ENCODE measurements around the gene ARHGAP31.

Gene ARHGAP31

GRCh38 chr3:119288669-119289403, 5.3 kb upstream of the ARHGAP31 start:
- no peaks in the 10 kb centered on the region for H3K36me3 ChIP-seq (ENCODE audit: insufficient read depth, low read length)

GRCh38 chr3:119289404-119289770, 4.8 kb upstream of the ARHGAP31 start:
- Histone ChIP-seq H3K36me3 (ENCODE audit: insufficient read depth, low read length) (no peaks in the 10 kb centered on the region), H3K27me3 (ENCODE audit: insufficient read depth, low read length) (no peaks in the 10 kb centered on the region), H3K9ac (ENCODE audit: low read length) (no peak overlapping the region), H3K9me3 (ENCODE audit: low read length) (0 out of 2 replicates have a peak, but pooled peaks cover 5% of the 10 kb centered on the region), H3K79me2 (ENCODE audit: insufficient read depth, low read length) (no peaks in the 10 kb centered on the region), H3K4me2 (ENCODE audit: low read length) (no peak overlapping the region), H3K4me3 (ENCODE audit: low read depth, low read length, poor library complexity, severe bottlenecking) (no peak overlapping the region), H4K20me1 (ENCODE audit: insufficient read depth, low read length) (no peaks in the 10 kb centered on the region), H3K27ac (ENCODE audit: low read depth, low read length, poor library complexity, severe bottlenecking) (no peak overlapping the region), H3K9me2 (ENCODE audit: low read depth, low read length) (no peaks in the 10 kb centered on the region), H2AFZ (ENCODE audit: low read length) (no peak overlapping the region), H3K4me1 (ENCODE audit: insufficient read depth, low read length, severe bottlenecking) (peaks cover 15% of the 10 kb centered on the region), H3F3A (ENCODE audit: insufficient read depth, low read length) (no peaks in the 10 kb centered on the region)
- TF ChIP-seq CTCF (IDR thresholded peaks at IDR 0.05; ENCODE audit: low read length) (no peak), EZH2 (IDR thresholded peaks at IDR 0.05; ENCODE audit: borderline replicate concordance, low read length) (no peak)

More at GRCh38 chr3:119288669-119289403, 5.3 kb upstream of the ARHGAP31 start:
- no peaks in the 10 kb centered on the region for H3K79me2 ChIP-seq (ENCODE audit: insufficient read depth, low read length)
- peaks cover 9% of the 10 kb centered on the region for H3K4me1 ChIP-seq (ENCODE audit: insufficient read depth, low read length, severe bottlenecking)
- TF ChIP-seq CTCF (IDR thresholded peaks at IDR 0.05; ENCODE audit: low read length): no peak
- TF ChIP-seq EZH2 (IDR thresholded peaks at IDR 0.05; ENCODE audit: borderline replicate concordance, low read length): no peak
- no peaks in the 10 kb centered on the region for H3K27me3 ChIP-seq (ENCODE audit: insufficient read depth, low read length)
- H2AFZ ChIP-seq (ENCODE audit: low read length): no peak overlapping the region
- H3K4me2 ChIP-seq (ENCODE audit: low read length): no peak overlapping the region
- H3K9me3 ChIP-seq (ENCODE audit: low read length): 0 out of 2 replicates have a peak, but pooled peaks cover 5% of the 10 kb centered on the region
- H3K9ac ChIP-seq (ENCODE audit: low read length): no peak overlapping the region
- H3F3A ChIP-seq (ENCODE audit: insufficient read depth, low read length): no peaks in the 10 kb centered on the region
- H4K20me1 ChIP-seq (ENCODE audit: insufficient read depth, low read length): no peaks in the 10 kb centered on the region
- no peak overlapping the region for H3K27ac ChIP-seq (ENCODE audit: low read depth, low read length, poor library complexity, severe bottlenecking)
- no peaks in the 10 kb centered on the region for H3K9me2 ChIP-seq (ENCODE audit: low read depth, low read length)
- H3K4me3 ChIP-seq (ENCODE audit: low read depth, low read length, poor library complexity, severe bottlenecking): no peak overlapping the region

GRCh38 chr3:119290613-119291012, 3.6 kb upstream of the ARHGAP31 start:
- H3K9me3 ChIP-seq (ENCODE audit: low read length): 0 out of 2 replicates have a peak, but pooled peaks cover 5% of the 10 kb centered on the region
- TF ChIP-seq CTCF (IDR thresholded peaks at IDR 0.05; ENCODE audit: low read length) (no peak), EZH2 (IDR thresholded peaks at IDR 0.05; ENCODE audit: borderline replicate concordance, low read length) (no peak)
- no peak overlapping the region for H3K4me2 ChIP-seq (ENCODE audit: low read length)
- H3K9me2 ChIP-seq (ENCODE audit: low read depth, low read length): no peaks in the 10 kb centered on the region
- H2AFZ ChIP-seq (ENCODE audit: low read length): no peak overlapping the region
- H3K79me2 ChIP-seq (ENCODE audit: insufficient read depth, low read length): no peaks in the 10 kb centered on the region
- no peak overlapping the region for H3K9ac ChIP-seq (ENCODE audit: low read length)
- H3K27me3 ChIP-seq (ENCODE audit: insufficient read depth, low read length): no peaks in the 10 kb centered on the region
- no peak overlapping the region for H3K27ac ChIP-seq (ENCODE audit: low read depth, low read length, poor library complexity, severe bottlenecking)
- no peaks in the 10 kb centered on the region for H3K36me3 ChIP-seq (ENCODE audit: insufficient read depth, low read length)
- peaks cover 23% of the 10 kb centered on the region for H3K4me1 ChIP-seq (ENCODE audit: insufficient read depth, low read length, severe bottlenecking)
- no peaks in the 10 kb centered on the region for H3F3A ChIP-seq (ENCODE audit: insufficient read depth, low read length)
- no peaks in the 10 kb centered on the region for H4K20me1 ChIP-seq (ENCODE audit: insufficient read depth, low read length)
- no peak overlapping the region for H3K4me3 ChIP-seq (ENCODE audit: low read depth, low read length, poor library complexity, severe bottlenecking)
